B cell (primary cell): ENCODE measurements around the gene SLC39A11. TPM values are rescaled to one million over a fixed set of nuclear protein-coding genes. Genes with fewer than 3 reads are reported as not detected.

Experiments
- ATAC-seq: fragments of 200-7000 bp; cut with Tn5 transposase; one replicate; pipeline ENCODE4 v1.10.0; 2021; ENCODE audit warnings: low read depth, mild to moderate bottlenecking, moderate number of reproducible peaks, moderate library complexity
- CTCF ChIA-PET: fragments of 350-600 bp; sonication (Branson Sonifier 250); formaldehyde crosslinking; loops from one replicate; lab custom pipeline; 2021; ENCODE audit warnings: antibody characterized with exemption, inconsistent platforms; lab: Charles Lee
- POLR2A ChIA-PET: fragments of 350-600 bp; sonication (Branson Sonifier 250); formaldehyde crosslinking; loops from one replicate; lab custom pipeline; 2021; ENCODE audit warnings: antibody characterized with exemption; lab: Charles Lee
- DNase-seq: peaks from one replicate; pipeline ENCODE4 v3.0.0; 2013
- H2AFZ ChIP-seq: 2 replicates; pipeline ENCODE4 v1.6.1; 2012; ENCODE audit warnings: mild to moderate bottlenecking, low read depth, low read length; ENCODE audit not compliant: insufficient read depth, poor library complexity, severe bottlenecking
- H3K27ac ChIP-seq, 2 donors: 1 replicate in 1 of 2; 2 replicates in 1 of 2; pipeline ENCODE4 v1.5.1; 2012 to 2013; ENCODE audit warnings: low read length in 2 of 2, mild to moderate bottlenecking in 2 of 2, moderate library complexity in 1 of 2
- H3K27me3 ChIP-seq, 4 experiments: fragments of 200-600 bp in 1 of 4; sonication (generic) in 1 of 4; replicated peaks in 1 of 4; 1 replicate in 2 of 4; 2 replicates in 2 of 4; pipeline versions ENCODE4 v1.6.1 to v1.7.0; 2013 to 2016; ENCODE audit warnings: low read length in 3 of 4, mild to moderate bottlenecking in 2 of 4, mixed read lengths in 1 of 4, moderate library complexity in 1 of 4; ENCODE audit not compliant: insufficient read depth in 4 of 4, control insufficient read depth in 3 of 4; ENCODE audit errors: control extremely low read depth in 1 of 4
- H3K36me3 ChIP-seq, 2 experiments: replicated peaks in 1 of 2; 1 replicate in 1 of 2; 2 replicates in 1 of 2; pipeline versions ENCODE4 v1.6.1 to v1.7.1; 2013; ENCODE audit warnings: low read length in 1 of 2; ENCODE audit not compliant: insufficient read depth in 2 of 2, control insufficient read depth in 1 of 2; ENCODE audit errors: control extremely low read depth in 1 of 2, extremely low read depth in 1 of 2
- H3K4me1 ChIP-seq, 2 donors: fragments of 200-600 bp in 1 of 2; sonication (generic) in 1 of 2; 1 replicate in 1 of 2; 2 replicates in 1 of 2; pipeline versions ENCODE4 v1.5.1 to v1.6.1; 2013 to 2017; ENCODE audit warnings: low read length in 2 of 2; ENCODE audit not compliant: control insufficient read depth in 2 of 2, insufficient read depth in 2 of 2
- H3K4me2 ChIP-seq: replicated peaks from 2 replicates; pipeline ENCODE3; 2012; ENCODE audit warnings: mild to moderate bottlenecking, low read depth, low read length; ENCODE audit not compliant: poor library complexity, severe bottlenecking
- H3K4me3 ChIP-seq, 5 experiments: fragments of 200-600 bp in 1 of 5; sonication (generic) in 1 of 5; 1 replicate in 3 of 5; 2 replicates in 2 of 5; pipeline versions ENCODE4 v1.5.1 to v1.7.0; 2011 to 2016; ENCODE audit warnings: low read length in 4 of 5, mild to moderate bottlenecking in 4 of 5, low read depth in 2 of 5, control low read depth in 1 of 5, moderate library complexity in 1 of 5; ENCODE audit not compliant: insufficient read depth in 1 of 5; ENCODE audit errors: control extremely low read depth in 1 of 5, extremely low read depth in 1 of 5
- H3K79me2 ChIP-seq: fragments of 200-600 bp; sonication (generic); one replicate; pipeline ENCODE4 v1.6.0; 2016; ENCODE audit warnings: low read length; ENCODE audit not compliant: control insufficient read depth, insufficient read depth
- H3K9ac ChIP-seq: fragments of 200-600 bp; sonication (generic); 2 replicates; pipeline ENCODE4 v1.6.1; 2017; ENCODE audit warnings: mild to moderate bottlenecking, low read length, moderate library complexity
- H3K9me3 ChIP-seq, 3 donors: one replicate each; pipeline versions ENCODE4 v1.6.1 to v1.7.1; 2013; ENCODE audit warnings: low read length in 2 of 3; ENCODE audit not compliant: control insufficient read depth in 2 of 3, insufficient read depth in 1 of 3; ENCODE audit errors: control extremely low read depth in 1 of 3
- H4K20me1 ChIP-seq: 2 replicates; pipeline ENCODE4 v1.6.0; 2012; ENCODE audit warnings: mild to moderate bottlenecking, low read length; ENCODE audit not compliant: insufficient read depth, control insufficient read depth, poor library complexity, severe bottlenecking
- H3K27ac Mint-ChIP-seq: one replicate; pipeline ENCODE4 v1.8.0; 2021; ENCODE audit warnings: mixed read lengths
- H3K27me3 Mint-ChIP-seq: one replicate; pipeline ENCODE4 v1.8.0; 2021; ENCODE audit warnings: mixed read lengths
- H3K4me1 Mint-ChIP-seq: one replicate; pipeline ENCODE4 v1.8.0; 2021; ENCODE audit warnings: mixed read lengths
- H3K4me3 Mint-ChIP-seq: one replicate; pipeline ENCODE4 v1.8.0; 2021; ENCODE audit warnings: mixed read lengths
- H3K9me3 Mint-ChIP-seq: one replicate; pipeline ENCODE4 v1.8.0; 2022; ENCODE audit warnings: mixed read lengths; ENCODE audit not compliant: insufficient read depth
- EZH2 ChIP-seq: IDR thresholded peaks from 2 replicates; pipeline ENCODE4 v1.6.1; 2012; ENCODE audit warnings: borderline replicate concordance, low read depth, mild to moderate bottlenecking, moderate library complexity, low read length; ENCODE audit not compliant: insufficient read depth, poor library complexity, severe bottlenecking
- WGBS: methylation state at CpG from one replicate; pipeline ENCODE4 v1.1.5; 2013; ENCODE audit warnings: missing lambda C conversion rate; ENCODE audit not compliant: insufficient coverage; 5-methylcytosine and 5-hydroxymethylcytosine counted together
- intact Hi-C: fragments of 100-400 bp; cut with micrococcal nuclease; formaldehyde crosslinking; loops from one replicate; pipeline ENCODE4 v1.10.0; 2022
- polyA plus RNA-seq: library from polyadenylated mRNA; depleted of rRNA; stranded (reverse); fragments of >200 nt; gene quantifications from 2 replicates; pipeline ENCODE4 v1.2.3, GENCODE V29; 2012
- total RNA-seq, 2 donors: library from RNA; stranded (reverse); fragments of 120-200 nt in 1 of 2; gene quantifications; 1 replicate in 1 of 2; 2 replicates in 1 of 2; pipeline versions ENCODE4 v1.2.3 to v1.2.4, GENCODE V29; 2013 to 2022
- TF ChIP-seq, protein P1 (sequence below): fragments of 200-600 bp; IDR thresholded peaks from one replicate; pipeline ENCODE4 v1.8.0; 2022; ENCODE audit warnings: antibody characterized with exemption, mild to moderate bottlenecking

The SLC39A11 gene
- total and polyA plus RNA-seq, 2 donors (not counting 1 experiment from before 2014, with no cell fraction given), result 6.9 to 39.6 TPM

DNA sequence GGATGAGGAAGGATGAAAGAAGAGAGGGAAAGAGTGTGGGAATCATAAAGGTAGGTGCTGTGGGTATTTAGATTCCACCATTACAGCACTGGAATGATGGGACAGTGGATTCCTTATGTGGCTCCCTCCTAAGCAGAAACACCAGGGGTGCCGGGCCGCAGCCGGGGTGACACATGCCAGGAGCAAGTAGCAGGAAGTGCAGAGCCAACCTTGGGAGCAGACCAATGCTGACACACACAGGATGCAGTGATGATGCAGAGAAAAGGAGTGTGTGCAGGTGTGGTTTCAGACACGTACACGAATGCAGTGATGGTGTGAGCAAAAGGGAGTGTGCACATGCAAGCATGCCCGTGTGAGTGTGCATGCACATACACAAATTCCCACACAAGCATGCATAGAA is 338.0 kb downstream of the SLC39A11 start:
- no peak overlapping the region for H2AFZ ChIP-seq
- Mint-ChIP-seq H3K4me1 (no peaks in the 10 kb centered on the region), H3K27ac (no peak overlapping the region), H3K27me3 (no peaks in the 10 kb centered on the region), H3K4me3 (no peak overlapping the region), H3K9me3 (peaks cover 3% of the 10 kb centered on the region)
- intact Hi-C loops, result no loop called here
- no peaks in the 10 kb centered on the region for H3K27me3 ChIP-seq
- no peak overlapping the region for H3K4me3 ChIP-seq
- ChIA-PET POLR2A (no interaction called here), CTCF (no interaction called here)
- ATAC-seq (no peak), DNase-seq (no peak)
- no peaks in the 10 kb centered on the region for H3K79me2 ChIP-seq
- no peaks in the 10 kb centered on the region for H4K20me1 ChIP-seq
- WGBS, result 97% methylated on average over 3 of the region's 6 CpGs
- H3K36me3 ChIP-seq, result no peaks in the 10 kb centered on the region
- H3K9me3 ChIP-seq, result peaks cover 0 to 12% (median 0%) of the 10 kb centered on the region in 3 donors
- TF ChIP-seq, protein P1, sequence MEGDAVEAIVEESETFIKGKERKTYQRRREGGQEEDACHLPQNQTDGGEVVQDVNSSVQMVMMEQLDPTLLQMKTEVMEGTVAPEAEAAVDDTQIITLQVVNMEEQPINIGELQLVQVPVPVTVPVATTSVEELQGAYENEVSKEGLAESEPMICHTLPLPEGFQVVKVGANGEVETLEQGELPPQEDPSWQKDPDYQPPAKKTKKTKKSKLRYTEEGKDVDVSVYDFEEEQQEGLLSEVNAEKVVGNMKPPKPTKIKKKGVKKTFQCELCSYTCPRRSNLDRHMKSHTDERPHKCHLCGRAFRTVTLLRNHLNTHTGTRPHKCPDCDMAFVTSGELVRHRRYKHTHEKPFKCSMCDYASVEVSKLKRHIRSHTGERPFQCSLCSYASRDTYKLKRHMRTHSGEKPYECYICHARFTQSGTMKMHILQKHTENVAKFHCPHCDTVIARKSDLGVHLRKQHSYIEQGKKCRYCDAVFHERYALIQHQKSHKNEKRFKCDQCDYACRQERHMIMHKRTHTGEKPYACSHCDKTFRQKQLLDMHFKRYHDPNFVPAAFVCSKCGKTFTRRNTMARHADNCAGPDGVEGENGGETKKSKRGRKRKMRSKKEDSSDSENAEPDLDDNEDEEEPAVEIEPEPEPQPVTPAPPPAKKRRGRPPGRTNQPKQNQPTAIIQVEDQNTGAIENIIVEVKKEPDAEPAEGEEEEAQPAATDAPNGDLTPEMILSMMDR, result no peak
- TF ChIP-seq EZH2, result no peak
- H3K9ac ChIP-seq, result no peak overlapping the region
- no peak overlapping the region for H3K27ac ChIP-seq
- no peaks in the 10 kb centered on the region for H3K4me1 ChIP-seq
- no peak overlapping the region for H3K4me2 ChIP-seq

DNA sequence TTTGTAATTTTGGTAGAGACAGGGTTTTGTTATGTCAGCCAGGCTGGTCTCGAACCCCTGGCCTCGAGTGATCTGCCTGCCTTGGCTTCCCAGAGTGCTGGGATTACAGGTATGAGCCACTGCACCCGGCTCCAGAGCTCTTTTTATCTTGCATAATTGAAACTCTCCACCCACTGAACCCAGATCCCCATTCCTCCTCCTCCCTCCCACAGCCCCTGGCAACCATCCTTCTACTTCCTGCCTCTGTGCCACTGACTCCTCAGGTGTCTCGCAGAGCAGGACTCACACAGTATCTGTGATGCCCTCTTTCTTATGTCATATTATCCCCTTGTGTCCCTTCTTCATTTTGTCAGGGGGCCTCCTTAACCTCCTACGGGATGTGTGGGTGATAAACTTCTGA is 340.7 kb downstream of the SLC39A11 start:
- H3K27ac ChIP-seq, result no peak overlapping the region
- H3K27ac Mint-ChIP-seq, result no peak overlapping the region
- CTCF ChIA-PET, result no interaction called here

More for the DNA sequence above, 340.7 kb downstream of the SLC39A11 start:
- H3K4me3 Mint-ChIP-seq, result no peak overlapping the region
- Histone ChIP-seq H4K20me1 (no peaks in the 10 kb centered on the region), H3K36me3 (no peaks in the 10 kb centered on the region), H3K9ac (no peak overlapping the region), H3K4me2 (no peak overlapping the region), H3K4me3 (no peak overlapping the region), H3K9me3 (peaks cover 0 to 5% (median 0%) of the 10 kb centered on the region in 3 donors), H3K27me3 (no peaks in the 10 kb centered on the region), H3K79me2 (no peaks in the 10 kb centered on the region), H3K4me1 (no peaks in the 10 kb centered on the region), H2AFZ (no peak overlapping the region)
- H3K27me3 Mint-ChIP-seq, result no peaks in the 10 kb centered on the region
- intact Hi-C loops, result no loop called here
- WGBS, result 70% methylated on average over 3 of the region's 5 CpGs
- ATAC-seq, result no peak
- POLR2A ChIA-PET, result no interaction called here
- peaks cover 3% of the 10 kb centered on the region for H3K9me3 Mint-ChIP-seq
- no peaks in the 10 kb centered on the region for H3K4me1 Mint-ChIP-seq
- TF ChIP-seq EZH2, result no peak
- TF ChIP-seq, protein P1, result no peak
- DNase-seq, result no peak
